GM19438 (cell line): ENCODE measurements around the gene AACS.
"Not testable (repeated sequence)": the region's sequence is repeated elsewhere in the genome, so short reads cannot be mapped to it uniquely, and the experiment has no call there.

Source experiments
- ATAC-seq: cut with Tn5 transposase; IDR thresholded peaks from one replicate; pipeline ENCODE4 v1.9.1; 2021; ENCODE audit warnings: low read depth; ENCODE audit not compliant: unreplicated experiment

The AACS gene

GRCh38 chr12:125065021-125065918, at the start of gene AACS:
Gene AACS, plus strand, starts transcription at chr12:125065435. Its CDS starts 150 bp downstream, at chr12:125065585.
- ATAC-seq: peak; percentile 89

GRCh38 chr12:125015680-125016310, 49.4 kb upstream of the AACS start:
- ATAC-seq: no peak

GRCh38 chr12:125017801-125018200, 47.4 kb upstream of the AACS start:
- no peak for ATAC-seq

GRCh38 chr12:125018356-125018755, 46.9 kb upstream of the AACS start:
- ATAC-seq: no peak

GRCh38 chr12:125021096-125021495, 44.1 kb upstream of the AACS start:
- ATAC-seq: no peak

GRCh38 chr12:125021771-125022170, 43.5 kb upstream of the AACS start:
- ATAC-seq: no peak

- ATAC-seq: no peak
Measured at GRCh38 chr12:125023065-125023464, 42.2 kb upstream of the AACS start.

- ATAC-seq: no peak
Measured at GRCh38 chr12:125024949-125025563, 40.2 kb upstream of the AACS start.

- ATAC-seq: no peak
Measured at GRCh38 chr12:125025606-125026235, 39.5 kb upstream of the AACS start.

- ATAC-seq: no peak
Measured at GRCh38 chr12:125028106-125028505, 37.1 kb upstream of the AACS start.

- no peak for ATAC-seq
Measured at GRCh38 chr12:125029761-125030358, 35.4 kb upstream of the AACS start.

- ATAC-seq: not testable (repeated sequence)
Measured at GRCh38 chr12:125031471-125031870, 33.8 kb upstream of the AACS start.

GRCh38 chr12:125032466-125033152, 32.6 kb upstream of the AACS start:
- no peak for ATAC-seq

GRCh38 chr12:125033288-125033687, 31.9 kb upstream of the AACS start:
- ATAC-seq: no peak

- no peak for ATAC-seq
Measured at GRCh38 chr12:125038976-125039625, 26.1 kb upstream of the AACS start.

- no peak for ATAC-seq
Measured at GRCh38 chr12:125049093-125049458, 16.2 kb upstream of the AACS start.

- ATAC-seq: no peak
Measured at GRCh38 chr12:125050446-125050845, 14.8 kb upstream of the AACS start.

GRCh38 chr12:125050868-125051267, 14.4 kb upstream of the AACS start:
- ATAC-seq: no peak

- no peak for ATAC-seq
Measured at GRCh38 chr12:125053821-125054220, 11.4 kb upstream of the AACS start.

- no peak for ATAC-seq
Measured at GRCh38 chr12:125055591-125055990, 9.6 kb upstream of the AACS start.
